Calu3 (cell line): ENCODE data around the gene SERPINE3. TPM values are rescaled to one million over a fixed set of nuclear protein-coding genes. Genes with fewer than 3 reads are reported as not detected.

Experiments
- BruUV-seq: library from RNA; stranded (reverse); fragments of 400-500 nt; replicated peaks from 2 replicates; lab custom pipeline; 2021; lab: Mats Ljungman, UMichigan
- CTCF ChIA-PET: fragments of 300-600 bp; sonication (Branson Sonifier 250); formaldehyde crosslinking; loops from one replicate; lab custom pipeline; 2022; ENCODE audit warnings: antibody characterized with exemption; lab: Charles Lee
- DNase-seq: peaks from one replicate; pipeline ENCODE4 v3.0.0; 2022
- H3K27ac Mint-ChIP-seq: one replicate; pipeline ENCODE4 v1.8.0; 2022; ENCODE audit warnings: mixed read lengths; ENCODE audit not compliant: unreplicated experiment
- H3K27me3 Mint-ChIP-seq: one replicate; pipeline ENCODE4 v1.8.0; 2022; ENCODE audit warnings: mixed read lengths; ENCODE audit not compliant: unreplicated experiment
- H3K36me3 Mint-ChIP-seq: one replicate; pipeline ENCODE4 v1.8.0; 2022; ENCODE audit warnings: mild to moderate bottlenecking, moderate library complexity, mixed read lengths; ENCODE audit not compliant: insufficient read depth, unreplicated experiment
- H3K4me1 Mint-ChIP-seq: one replicate; pipeline ENCODE4 v1.8.0; 2022; ENCODE audit warnings: mild to moderate bottlenecking, low read depth, mixed read lengths; ENCODE audit not compliant: unreplicated experiment
- H3K4me3 Mint-ChIP-seq: one replicate; pipeline ENCODE4 v1.8.0; 2022; ENCODE audit warnings: mild to moderate bottlenecking, low read depth, moderate library complexity, mixed read lengths; ENCODE audit not compliant: unreplicated experiment
- H3K9me3 Mint-ChIP-seq: one replicate; pipeline ENCODE4 v1.8.0; 2022; ENCODE audit warnings: low read depth, mixed read lengths; ENCODE audit not compliant: unreplicated experiment
- CTCF ChIP-seq: fragments of 200-600 bp; IDR thresholded peaks from one replicate; pipeline ENCODE4 v1.8.0; 2022; ENCODE audit warnings: antibody characterized with exemption; ENCODE audit not compliant: unreplicated experiment
- intact Hi-C: fragments of 100-400 bp; cut with micrococcal nuclease; formaldehyde crosslinking; loops from one replicate; pipeline ENCODE4 v1.10.0; 2022; ENCODE audit not compliant: unreplicated experiment
- total RNA-seq: library from RNA; stranded (reverse); gene quantifications from 2 replicates; pipeline ENCODE4 v1.2.3, GENCODE V29; 2022

SERPINE3 gene
- total RNA-seq, 1 experiment from 2014 or later = not detected

GRCh38 chr13:51357928-51358595 lies 18.6 kb downstream of the SERPINE3 start:
- no TSS peak for BruUV-seq
- Mint-ChIP-seq H3K4me1 (no peaks in the 10 kb centered on the region), H3K36me3 (no peaks in the 10 kb centered on the region), H3K4me3 (no peak overlapping the region), H3K27ac (no peak overlapping the region), H3K9me3 (no peaks in the 10 kb centered on the region), H3K27me3 (no peaks in the 10 kb centered on the region)
- TF ChIP-seq CTCF = no peak
- no peak for DNase-seq
- intact Hi-C loops = no loop called here
- CTCF ChIA-PET = no interaction called here

GRCh38 chr13:51359352-51359751 lies 19.9 kb downstream of the SERPINE3 start:
- no peak overlapping the region for H3K4me3 Mint-ChIP-seq
- CTCF ChIA-PET = no interaction called here

GRCh38 chr13:51360489-51360888 lies 21.0 kb downstream of the SERPINE3 start:
- no peaks in the 10 kb centered on the region for H3K36me3 Mint-ChIP-seq
- intact Hi-C loops = no loop called here

More at GRCh38 chr13:51359352-51359751, 19.9 kb downstream of the SERPINE3 start:
- DNase-seq = no peak
- Mint-ChIP-seq H3K27me3 (no peaks in the 10 kb centered on the region), H3K9me3 (no peaks in the 10 kb centered on the region), H3K4me1 (no peaks in the 10 kb centered on the region), H3K27ac (no peak overlapping the region), H3K36me3 (no peaks in the 10 kb centered on the region)
- intact Hi-C loops = no loop called here
- BruUV-seq = no TSS peak
- no peak for TF ChIP-seq CTCF

GRCh38 chr13:51361106-51361505 lies 21.6 kb downstream of the SERPINE3 start:
- Mint-ChIP-seq H3K9me3 (no peaks in the 10 kb centered on the region), H3K27me3 (no peaks in the 10 kb centered on the region), H3K4me3 (no peak overlapping the region), H3K36me3 (no peaks in the 10 kb centered on the region), H3K27ac (no peak overlapping the region), H3K4me1 (no peaks in the 10 kb centered on the region)
- DNase-seq = no peak
- BruUV-seq = no TSS peak
- intact Hi-C loops = no loop called here
- CTCF ChIA-PET = no interaction called here
- TF ChIP-seq CTCF = no peak

More at GRCh38 chr13:51360489-51360888, 21.0 kb downstream of the SERPINE3 start:
- H3K4me1 Mint-ChIP-seq = no peaks in the 10 kb centered on the region
- H3K27me3 Mint-ChIP-seq = no peaks in the 10 kb centered on the region
- DNase-seq = no peak
- no TSS peak for BruUV-seq
- no peak for TF ChIP-seq CTCF
- H3K9me3 Mint-ChIP-seq = no peaks in the 10 kb centered on the region
- no peak overlapping the region for H3K27ac Mint-ChIP-seq
- CTCF ChIA-PET = no interaction called here
- no peak overlapping the region for H3K4me3 Mint-ChIP-seq
